Activated naive CD8-positive, alpha-beta T cell (primary cell): Measurements from ENCODE around the gene PXDC1.

ENCODE experiments used
- H3K27ac Mint-ChIP-seq: one replicate; pipeline ENCODE4 v1.8.0; 2021; ENCODE audit warnings: mixed read lengths
- H3K27me3 Mint-ChIP-seq: one replicate; pipeline ENCODE4 v1.8.0; 2021; ENCODE audit warnings: mixed read lengths
- H3K36me3 Mint-ChIP-seq: one replicate; pipeline ENCODE4 v1.8.0; 2021; ENCODE audit warnings: mixed read lengths
- H3K4me1 Mint-ChIP-seq: one replicate; pipeline ENCODE4 v1.8.0; 2021; ENCODE audit warnings: low read depth, mixed read lengths
- H3K4me3 Mint-ChIP-seq: one replicate; pipeline ENCODE4 v1.8.0; 2021; ENCODE audit warnings: mild to moderate bottlenecking, mixed read lengths
- H3K9me3 Mint-ChIP-seq: one replicate; pipeline ENCODE4 v1.8.0; 2021; ENCODE audit warnings: low read depth, mixed read lengths

PXDC1 gene

DNA sequence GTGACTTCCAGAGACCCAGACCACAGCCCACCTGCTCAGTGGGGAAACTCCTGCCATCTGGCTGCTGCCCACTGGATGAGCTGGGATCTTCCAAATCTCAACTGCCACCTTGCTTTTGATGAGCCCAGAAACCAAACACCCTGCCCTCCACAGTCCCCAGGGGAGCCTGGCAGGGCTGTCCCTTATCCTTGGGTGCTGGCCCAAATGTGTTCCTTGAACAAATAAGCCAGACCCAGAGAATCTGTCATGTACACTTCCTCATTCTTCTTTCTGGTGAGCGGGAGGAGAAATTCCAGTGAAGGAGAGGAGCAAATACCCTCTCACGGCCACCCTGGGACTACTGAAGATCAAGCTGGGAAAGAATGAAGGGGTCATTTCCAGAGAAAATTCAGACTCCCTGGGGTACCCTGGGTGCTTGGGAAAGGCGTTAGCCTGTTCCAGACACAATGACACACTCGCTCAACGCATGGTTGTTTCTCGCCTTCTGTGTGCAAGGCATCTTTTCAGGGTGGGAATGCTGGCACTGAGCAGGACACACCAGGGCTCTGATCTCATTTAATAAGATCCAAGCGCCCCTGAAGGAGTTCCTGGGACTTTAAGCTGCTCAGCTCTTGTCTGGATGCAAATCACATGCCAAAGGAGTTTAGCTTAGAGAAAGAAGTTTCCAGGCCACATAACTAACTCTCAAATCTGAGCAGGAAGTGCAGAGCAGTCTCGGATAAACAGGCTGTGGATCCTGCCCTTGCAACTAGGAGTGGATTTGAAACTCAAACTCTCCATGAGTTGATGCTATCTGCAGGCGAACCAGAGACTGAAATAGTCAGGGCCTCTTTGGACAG, 38.5 kb downstream of the PXDC1 start:
- peaks cover 3% of the 10 kb centered on the region for H3K9me3 Mint-ChIP-seq

DNA sequence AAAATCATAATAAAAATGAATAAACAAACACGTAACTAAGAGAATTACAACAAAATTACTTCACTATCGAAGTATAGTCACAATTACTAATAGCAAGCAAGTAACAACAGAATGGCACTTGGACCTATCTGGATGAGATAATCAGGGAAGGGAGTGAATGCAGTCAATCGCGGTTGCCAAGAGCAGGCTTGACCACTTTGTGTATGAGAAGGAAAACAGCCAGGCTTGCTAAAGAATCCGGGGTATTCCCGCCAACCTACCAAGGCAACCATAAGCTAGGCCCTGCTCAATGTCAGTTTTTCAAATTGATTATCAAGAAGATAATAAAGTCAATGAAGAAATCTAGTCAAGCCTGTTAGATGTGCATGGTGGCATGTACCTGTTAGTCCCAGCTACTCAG, 39.7 kb downstream of the PXDC1 start:
- Mint-ChIP-seq H3K4me3 (no peak overlapping the region), H3K4me1 (peaks cover 2% of the 10 kb centered on the region), H3K36me3 (peaks cover 15% of the 10 kb centered on the region), H3K27me3 (no peaks in the 10 kb centered on the region), H3K9me3 (peaks cover 3% of the 10 kb centered on the region), H3K27ac (no peak overlapping the region)

More for the DNA sequence above, 38.5 kb downstream of the PXDC1 start:
- Mint-ChIP-seq H3K27ac (no peak overlapping the region), H3K27me3 (no peaks in the 10 kb centered on the region), H3K36me3 (peaks cover 10% of the 10 kb centered on the region), H3K4me1 (peaks cover 13% of the 10 kb centered on the region), H3K4me3 (no peak overlapping the region)

DNA sequence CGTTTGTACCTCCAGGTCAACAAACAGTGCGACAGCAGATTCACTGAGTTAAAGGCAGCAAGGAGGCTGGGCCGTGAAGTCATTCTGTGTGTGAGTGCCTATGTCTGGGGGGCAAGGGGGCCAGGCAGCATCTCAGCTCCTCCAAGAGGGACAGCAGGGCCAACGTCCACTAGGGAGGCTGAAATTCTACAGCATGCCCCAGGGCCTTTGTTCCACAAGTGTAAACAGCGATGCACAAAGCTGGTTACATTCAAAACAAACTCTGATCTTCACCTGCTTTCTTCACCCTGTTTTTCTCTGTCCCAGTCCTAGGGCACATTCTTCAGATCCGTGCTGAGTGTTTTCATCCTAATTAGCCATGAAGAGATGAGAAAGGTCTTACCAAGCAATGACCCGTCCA, 41.1 kb downstream of the PXDC1 start:
- H3K27ac Mint-ChIP-seq = no peak overlapping the region
- no peaks in the 10 kb centered on the region for H3K4me1 Mint-ChIP-seq
- no peaks in the 10 kb centered on the region for H3K27me3 Mint-ChIP-seq
- H3K36me3 Mint-ChIP-seq = peaks cover 15% of the 10 kb centered on the region
- peaks cover 2% of the 10 kb centered on the region for H3K9me3 Mint-ChIP-seq
- no peak overlapping the region for H3K4me3 Mint-ChIP-seq

DNA sequence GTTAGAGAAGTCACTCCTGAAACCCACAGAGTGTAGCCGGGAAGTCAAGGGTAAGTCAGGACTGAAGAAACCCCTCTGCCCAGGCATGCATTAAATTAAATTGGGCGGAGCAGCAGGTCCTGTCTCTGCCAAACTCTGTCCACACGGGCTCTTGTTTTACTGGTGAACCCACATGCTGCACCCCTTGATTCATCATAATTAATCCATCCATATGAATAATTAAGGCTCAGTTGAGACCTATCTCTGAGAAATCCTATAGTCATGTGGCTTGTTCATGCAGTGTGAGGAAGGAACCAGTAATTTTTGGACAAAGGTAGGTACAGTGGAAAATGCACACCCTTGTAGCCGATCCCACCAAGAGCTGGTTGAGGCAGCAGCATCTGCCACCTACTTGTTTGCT, 43.0 kb downstream of the PXDC1 start:
- Mint-ChIP-seq H3K27ac (no peak overlapping the region), H3K4me1 (no peaks in the 10 kb centered on the region), H3K36me3 (peaks cover 13% of the 10 kb centered on the region), H3K4me3 (no peak overlapping the region), H3K27me3 (no peaks in the 10 kb centered on the region), H3K9me3 (no peaks in the 10 kb centered on the region)

DNA sequence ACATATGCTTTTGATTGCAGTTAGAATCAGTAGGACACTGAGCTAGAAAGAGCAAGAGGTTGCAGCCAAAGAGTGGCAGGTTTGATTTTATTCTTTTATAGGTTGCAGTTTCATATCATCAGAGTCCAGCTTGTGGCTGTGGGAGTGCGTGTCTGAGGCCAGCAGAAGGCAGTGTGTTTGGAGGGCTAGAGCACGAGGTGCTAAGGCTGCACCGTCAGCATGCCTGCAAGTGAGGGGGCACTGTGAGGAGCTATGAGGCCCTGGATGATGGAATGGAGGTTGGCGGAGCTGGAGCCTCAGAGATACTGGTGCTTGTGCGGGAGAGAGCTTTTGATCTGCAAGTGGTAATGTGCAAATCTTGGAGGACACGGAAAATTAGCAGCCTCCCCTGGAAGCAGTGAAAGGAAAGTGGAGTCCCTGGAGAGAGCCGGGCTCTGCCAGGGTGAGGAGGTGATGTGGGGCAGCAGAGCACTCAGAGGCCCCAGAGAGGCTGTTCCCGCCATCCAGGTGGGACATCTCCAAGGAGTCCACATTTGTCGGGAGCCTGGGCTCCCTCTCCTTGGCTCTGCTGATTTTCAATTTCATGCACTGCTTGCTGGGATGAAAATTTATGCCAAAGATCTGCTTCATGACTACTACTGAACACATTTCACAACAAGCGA, 43.6 kb downstream of the PXDC1 start:
- Mint-ChIP-seq H3K4me3 (no peak overlapping the region), H3K9me3 (no peaks in the 10 kb centered on the region), H3K27ac (no peak overlapping the region), H3K36me3 (peaks cover 13% of the 10 kb centered on the region), H3K27me3 (no peaks in the 10 kb centered on the region), H3K4me1 (no peaks in the 10 kb centered on the region)

DNA sequence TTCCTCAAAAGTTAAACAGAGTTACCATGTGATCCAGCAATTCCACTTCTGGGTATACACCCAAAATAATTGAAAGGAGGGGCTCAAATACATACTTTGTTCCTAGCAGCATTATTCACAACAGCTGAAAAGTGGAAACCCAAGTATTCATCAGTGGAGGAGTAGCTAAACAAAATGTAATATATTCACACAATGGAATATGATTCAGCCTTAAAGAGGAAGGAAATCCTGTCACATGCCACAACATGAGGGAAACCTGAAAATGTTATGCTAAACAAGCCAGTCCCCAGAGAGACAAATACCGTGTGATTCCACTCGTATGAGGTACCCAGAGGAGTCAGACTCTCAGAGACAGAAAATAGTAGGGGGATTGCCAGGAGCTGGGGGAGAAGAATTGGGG, 44.5 kb downstream of the PXDC1 start:
- Mint-ChIP-seq H3K36me3 (peaks cover 13% of the 10 kb centered on the region), H3K4me1 (no peaks in the 10 kb centered on the region), H3K9me3 (no peaks in the 10 kb centered on the region), H3K27me3 (no peaks in the 10 kb centered on the region), H3K4me3 (no peak overlapping the region), H3K27ac (no peak overlapping the region)

DNA sequence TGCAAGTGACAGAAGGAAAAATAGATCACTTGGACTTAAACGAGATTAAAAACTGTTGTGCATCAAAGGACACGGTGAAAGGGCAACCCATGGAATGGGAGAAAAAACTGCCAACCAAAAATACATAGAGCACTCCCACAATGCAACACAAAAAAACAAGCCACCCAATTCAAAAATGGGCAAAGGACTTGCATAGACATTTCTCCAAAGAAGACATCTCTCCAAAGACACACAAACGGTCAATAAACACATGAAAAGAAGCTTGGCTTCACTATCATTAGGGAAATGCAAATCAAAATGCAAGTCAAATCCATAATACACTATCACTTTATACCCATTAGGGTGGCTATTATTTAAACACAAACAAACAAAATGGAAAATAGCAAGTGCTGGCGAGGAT, 45.0 kb downstream of the PXDC1 start:
- Mint-ChIP-seq H3K4me1 (no peaks in the 10 kb centered on the region), H3K27me3 (no peaks in the 10 kb centered on the region), H3K27ac (no peak overlapping the region), H3K36me3 (peaks cover 13% of the 10 kb centered on the region), H3K9me3 (no peaks in the 10 kb centered on the region), H3K4me3 (no peak overlapping the region)

DNA sequence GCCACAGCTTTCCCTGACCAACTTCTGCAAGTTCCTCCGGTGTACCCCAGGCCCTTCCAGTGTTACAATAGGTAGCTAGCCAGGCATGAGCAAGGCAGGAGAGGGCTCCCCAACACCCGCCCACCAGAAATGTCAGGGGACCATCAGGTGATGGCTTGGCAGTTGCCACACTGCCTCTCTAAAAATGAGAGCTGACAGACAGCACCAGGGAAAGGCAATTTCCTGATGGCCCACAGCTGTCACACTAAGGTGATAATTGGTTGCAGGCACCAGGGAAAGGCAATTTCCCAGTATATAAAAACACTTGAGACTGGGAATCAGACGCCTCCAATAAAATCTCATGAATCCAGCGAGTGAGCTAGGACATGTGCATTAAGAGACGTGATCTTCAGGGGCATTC, 49.9 kb downstream of the PXDC1 start:
- H3K4me3 Mint-ChIP-seq = no peak overlapping the region
- H3K36me3 Mint-ChIP-seq = peaks cover 10% of the 10 kb centered on the region
- no peak overlapping the region for H3K27ac Mint-ChIP-seq
- H3K4me1 Mint-ChIP-seq = no peaks in the 10 kb centered on the region
- peaks cover 6% of the 10 kb centered on the region for H3K9me3 Mint-ChIP-seq
- H3K27me3 Mint-ChIP-seq = no peaks in the 10 kb centered on the region

DNA sequence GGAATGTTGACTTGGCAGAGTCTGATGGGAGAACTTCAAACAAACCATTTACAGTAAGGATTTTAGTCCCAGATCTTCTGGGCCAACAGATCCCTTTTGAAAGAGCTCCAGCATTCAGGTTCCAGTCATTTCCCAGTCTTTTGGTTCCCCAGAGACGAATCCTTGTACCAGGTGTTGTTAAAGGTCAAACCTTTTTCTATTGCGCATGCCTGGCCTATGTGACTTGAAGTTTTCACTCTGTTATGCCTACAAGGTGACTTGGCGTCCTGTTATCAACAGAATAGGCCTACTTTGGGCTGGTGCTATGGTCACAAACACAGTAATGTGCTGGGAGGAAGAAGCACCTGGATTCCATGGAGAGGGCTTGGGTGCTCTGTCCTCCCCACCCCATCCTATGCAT, 52.3 kb downstream of the PXDC1 start:
- Mint-ChIP-seq H3K9me3 (peaks cover 6% of the 10 kb centered on the region), H3K36me3 (peaks cover 8% of the 10 kb centered on the region), H3K4me3 (no peak overlapping the region), H3K4me1 (no peaks in the 10 kb centered on the region), H3K27me3 (no peaks in the 10 kb centered on the region), H3K27ac (no peak overlapping the region)

DNA sequence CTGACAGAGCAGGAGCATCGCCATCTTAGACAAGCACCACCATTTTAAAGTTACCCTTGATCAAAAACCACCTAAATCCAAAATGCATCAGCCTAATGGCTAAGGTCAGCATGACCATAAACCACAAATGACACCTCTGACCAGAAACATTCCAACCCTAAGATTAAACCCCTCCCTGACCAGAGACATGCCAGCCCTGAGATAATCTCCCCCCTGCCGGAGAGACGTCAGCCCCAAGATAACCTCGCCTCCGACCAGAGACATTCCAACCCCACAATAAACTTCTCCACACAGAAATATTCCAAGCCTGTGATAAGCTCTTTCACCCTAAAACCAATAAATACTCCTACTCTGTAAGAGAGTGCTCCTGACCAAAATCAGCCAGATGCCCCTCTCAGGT, 53.5 kb downstream of the PXDC1 start:
- Mint-ChIP-seq H3K4me1 (no peaks in the 10 kb centered on the region), H3K27ac (no peak overlapping the region), H3K9me3 (peaks cover 6% of the 10 kb centered on the region), H3K36me3 (peaks cover 10% of the 10 kb centered on the region), H3K4me3 (no peak overlapping the region), H3K27me3 (no peaks in the 10 kb centered on the region)

DNA sequence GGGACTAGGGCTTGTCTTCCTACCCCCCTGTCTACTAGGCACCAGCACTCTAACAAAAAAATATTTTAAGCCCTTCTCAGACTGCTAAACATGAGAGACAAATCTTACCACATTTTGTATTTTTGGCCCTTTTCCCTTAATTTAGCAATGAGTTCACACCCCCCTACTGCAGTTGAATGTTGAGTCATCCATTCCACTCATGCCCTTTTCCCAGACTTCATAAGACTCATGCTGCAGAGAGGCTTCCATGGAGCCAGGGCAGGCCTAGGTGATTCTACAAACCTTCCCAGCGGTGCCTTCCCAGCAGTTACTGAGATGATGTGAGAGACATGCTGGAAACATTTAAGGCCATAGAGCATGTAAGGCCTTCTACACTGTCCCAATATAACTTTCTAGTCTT, 53.9 kb downstream of the PXDC1 start:
- H3K27ac Mint-ChIP-seq = no peak overlapping the region
- H3K9me3 Mint-ChIP-seq = peaks cover 6% of the 10 kb centered on the region
- H3K27me3 Mint-ChIP-seq = no peaks in the 10 kb centered on the region
- H3K4me1 Mint-ChIP-seq = no peaks in the 10 kb centered on the region
- peaks cover 10% of the 10 kb centered on the region for H3K36me3 Mint-ChIP-seq
- H3K4me3 Mint-ChIP-seq = no peak overlapping the region

DNA sequence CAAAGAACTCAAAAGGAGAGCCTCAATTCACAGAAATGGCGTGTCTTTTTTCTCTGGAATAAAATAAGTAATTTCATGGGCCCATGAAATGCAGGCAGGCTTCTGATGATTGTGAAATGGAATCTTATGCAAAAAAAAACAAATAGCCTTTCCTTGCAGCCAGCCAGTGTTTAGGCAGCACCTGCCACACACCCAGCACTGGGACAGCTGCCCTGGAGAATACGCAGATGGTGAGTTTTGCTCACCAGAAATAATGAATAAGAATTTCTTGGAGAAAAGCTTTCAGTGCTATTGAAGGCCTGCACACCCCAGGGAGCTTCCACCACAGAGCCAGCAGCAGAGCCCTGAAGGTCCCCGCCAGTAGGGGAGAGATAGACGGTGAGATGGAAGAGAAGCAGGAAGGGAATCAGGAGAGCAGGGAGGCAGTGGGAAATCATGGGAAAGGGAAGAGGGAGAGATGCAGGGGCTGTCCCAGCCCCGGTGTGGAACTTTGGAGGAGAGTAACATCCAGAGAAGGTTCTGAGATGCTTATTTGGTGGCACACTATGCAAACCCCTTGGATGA, 54.9 kb downstream of the PXDC1 start:
- H3K36me3 Mint-ChIP-seq = peaks cover 10% of the 10 kb centered on the region
- no peak overlapping the region for H3K27ac Mint-ChIP-seq
- no peaks in the 10 kb centered on the region for H3K4me1 Mint-ChIP-seq
- no peak overlapping the region for H3K4me3 Mint-ChIP-seq
- peaks cover 6% of the 10 kb centered on the region for H3K9me3 Mint-ChIP-seq
- H3K27me3 Mint-ChIP-seq = no peaks in the 10 kb centered on the region

DNA sequence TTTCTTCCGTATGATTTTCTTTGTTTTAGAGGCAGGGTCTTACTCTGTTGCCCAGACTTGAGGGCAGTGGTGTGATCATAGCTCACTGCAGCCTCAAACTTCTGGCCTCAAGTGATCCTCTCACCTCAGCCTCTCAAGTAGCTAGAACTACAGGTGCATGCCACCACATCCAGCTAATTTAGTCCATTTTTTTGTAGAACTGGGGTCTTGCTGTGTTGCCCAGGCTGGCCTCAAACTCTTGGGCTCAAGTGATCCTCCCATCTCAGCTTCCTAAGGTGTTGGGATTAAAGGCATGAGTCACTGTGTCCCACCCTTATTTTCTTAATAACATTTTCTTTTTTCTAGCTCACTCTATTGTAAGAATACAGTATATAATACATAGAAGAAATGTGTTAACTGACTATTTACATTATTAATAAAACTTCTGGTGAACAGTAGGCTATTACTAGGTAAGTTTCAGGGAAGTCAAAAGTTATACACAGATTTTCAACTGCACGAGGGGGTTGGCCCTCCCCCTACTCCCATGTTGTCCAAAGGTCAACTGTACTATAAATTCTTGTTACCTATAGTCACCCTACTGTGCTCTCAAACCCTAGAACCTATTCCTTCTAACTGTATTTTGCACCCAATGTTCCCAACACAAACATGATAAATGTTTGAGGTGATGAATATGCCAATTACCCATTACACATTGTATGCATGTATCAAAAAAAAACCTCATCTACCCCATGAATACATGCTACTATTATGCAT, 56.3 kb downstream of the PXDC1 start:
- no peaks in the 10 kb centered on the region for H3K4me1 Mint-ChIP-seq
- peaks cover 6% of the 10 kb centered on the region for H3K9me3 Mint-ChIP-seq
- peaks cover 1% of the 10 kb centered on the region for H3K27me3 Mint-ChIP-seq

DNA sequence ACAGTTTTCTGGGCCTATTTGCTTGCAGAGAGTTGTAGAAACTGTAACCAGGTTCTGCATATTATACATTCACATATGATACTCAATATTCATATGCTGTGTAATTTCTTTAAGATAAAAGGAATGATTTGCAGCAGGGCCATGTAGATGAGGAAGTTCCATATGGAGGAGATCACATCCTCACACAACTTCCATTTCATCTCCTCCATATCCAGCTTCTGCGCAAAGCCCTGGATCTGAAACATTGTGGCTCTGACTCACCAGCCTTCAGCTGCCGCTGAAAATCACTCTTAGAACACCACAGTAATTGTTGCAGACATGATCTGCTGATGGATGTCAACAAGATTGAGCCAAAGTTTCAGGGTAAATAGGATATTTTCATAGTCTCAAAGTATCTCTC, 57.7 kb downstream of the PXDC1 start:
- Mint-ChIP-seq H3K27ac (no peak overlapping the region), H3K4me1 (no peaks in the 10 kb centered on the region)

More for the DNA sequence above, 56.3 kb downstream of the PXDC1 start:
- Mint-ChIP-seq H3K4me3 (no peak overlapping the region), H3K27ac (no peak overlapping the region), H3K36me3 (peaks cover 10% of the 10 kb centered on the region)

DNA sequence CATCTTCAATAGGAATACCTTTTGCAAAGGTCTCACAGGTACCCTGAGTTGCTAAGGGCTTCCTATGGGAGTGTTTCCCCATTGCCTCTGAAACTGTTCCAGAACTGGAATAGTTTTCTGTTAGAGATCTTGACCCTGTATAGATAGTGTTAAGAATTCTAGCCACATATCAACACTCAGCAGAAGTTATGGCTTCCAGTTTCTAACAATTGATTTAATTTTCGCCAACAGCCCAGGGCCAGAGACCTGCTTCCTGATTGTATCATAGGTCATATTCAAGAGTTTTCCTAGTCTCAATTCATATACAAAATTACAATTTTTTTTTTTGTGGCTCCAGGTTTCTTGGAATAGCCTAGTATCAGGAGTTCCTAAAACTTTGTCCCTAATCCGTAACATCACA, 61.0 kb downstream of the PXDC1 start:
- Mint-ChIP-seq H3K4me1 (peaks cover 17% of the 10 kb centered on the region), H3K27me3 (peaks cover 1% of the 10 kb centered on the region), H3K27ac (no peak overlapping the region), H3K36me3 (peaks cover 2% of the 10 kb centered on the region), H3K9me3 (no peaks in the 10 kb centered on the region), H3K4me3 (no peak overlapping the region)

More for the DNA sequence above, 57.7 kb downstream of the PXDC1 start:
- Mint-ChIP-seq H3K9me3 (peaks cover 6% of the 10 kb centered on the region), H3K27me3 (peaks cover 1% of the 10 kb centered on the region), H3K36me3 (peaks cover 8% of the 10 kb centered on the region), H3K4me3 (no peak overlapping the region)
